ENCODE data around the gene ABHD12.

- TF ChIP-seq POLR2AphosphoS5 (IDR thresholded peaks at IDR 0.05) (no peak), POLR2A (IDR thresholded peaks at IDR 0.05) (no peak), CTCF (IDR thresholded peaks at IDR 0.05) (no peak)
Measured at GRCh38 chr20:25300496-25301170, 90.0 kb downstream of the ABHD12 start.

All from stomach (tissue), 4 donors.